LNCAP (cell line): ENCODE results near the gene LAMA5.

Source experiments
- TF ChIP-seq, protein P1 (sequence below): fragments of 450-650 bp; IDR thresholded peaks from 2 replicates; pipeline ENCODE4 v1.5.1; 2017; ENCODE audit warnings: mild to moderate bottlenecking

LAMA5 gene

DNA sequence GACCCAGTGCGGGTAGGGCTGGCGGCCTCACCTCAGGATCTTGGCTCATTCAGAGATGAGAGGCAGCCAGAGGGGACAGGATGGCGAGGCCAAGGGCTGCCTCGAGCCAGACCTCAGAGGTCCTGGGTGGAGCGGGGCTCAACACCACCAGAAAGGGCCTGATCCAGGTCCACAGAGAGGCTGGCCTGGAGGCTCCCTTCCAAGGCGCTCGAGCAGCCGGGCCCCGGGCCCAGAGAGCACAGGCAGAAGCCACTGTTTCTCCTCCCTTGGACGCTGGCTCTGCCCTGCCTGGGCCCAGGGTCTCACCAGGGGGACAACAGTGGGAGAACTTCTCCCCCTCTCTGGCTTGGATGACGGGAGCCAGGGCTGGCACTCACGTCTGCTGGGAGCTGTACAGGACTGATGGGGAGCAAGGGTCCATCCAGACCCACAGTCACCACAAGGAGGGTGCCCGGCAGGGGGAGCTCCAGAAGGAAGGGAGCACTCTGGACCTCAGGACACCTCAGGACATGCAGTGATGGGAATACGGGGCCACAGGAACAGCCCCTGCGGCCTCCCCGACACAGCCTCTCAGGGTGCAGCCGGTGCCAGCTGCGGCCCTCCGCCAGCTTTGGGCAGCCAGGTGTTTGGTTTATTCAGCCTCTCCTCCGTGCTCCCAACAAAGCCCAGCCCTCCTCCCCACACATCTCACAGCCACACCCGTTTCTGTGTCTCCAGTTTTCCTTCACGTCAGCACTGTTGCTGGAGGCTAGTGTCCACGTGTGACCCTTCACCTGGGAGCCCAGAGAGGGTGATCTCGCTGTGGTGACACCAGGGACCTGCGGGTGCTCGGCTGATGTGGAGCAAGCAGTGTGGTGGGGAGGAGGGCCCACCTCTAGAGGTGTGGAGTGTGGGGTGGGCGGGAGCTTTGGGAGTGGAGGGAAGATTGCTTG is 28.5 kb upstream of the LAMA5 start:
- TF ChIP-seq, protein P1, sequence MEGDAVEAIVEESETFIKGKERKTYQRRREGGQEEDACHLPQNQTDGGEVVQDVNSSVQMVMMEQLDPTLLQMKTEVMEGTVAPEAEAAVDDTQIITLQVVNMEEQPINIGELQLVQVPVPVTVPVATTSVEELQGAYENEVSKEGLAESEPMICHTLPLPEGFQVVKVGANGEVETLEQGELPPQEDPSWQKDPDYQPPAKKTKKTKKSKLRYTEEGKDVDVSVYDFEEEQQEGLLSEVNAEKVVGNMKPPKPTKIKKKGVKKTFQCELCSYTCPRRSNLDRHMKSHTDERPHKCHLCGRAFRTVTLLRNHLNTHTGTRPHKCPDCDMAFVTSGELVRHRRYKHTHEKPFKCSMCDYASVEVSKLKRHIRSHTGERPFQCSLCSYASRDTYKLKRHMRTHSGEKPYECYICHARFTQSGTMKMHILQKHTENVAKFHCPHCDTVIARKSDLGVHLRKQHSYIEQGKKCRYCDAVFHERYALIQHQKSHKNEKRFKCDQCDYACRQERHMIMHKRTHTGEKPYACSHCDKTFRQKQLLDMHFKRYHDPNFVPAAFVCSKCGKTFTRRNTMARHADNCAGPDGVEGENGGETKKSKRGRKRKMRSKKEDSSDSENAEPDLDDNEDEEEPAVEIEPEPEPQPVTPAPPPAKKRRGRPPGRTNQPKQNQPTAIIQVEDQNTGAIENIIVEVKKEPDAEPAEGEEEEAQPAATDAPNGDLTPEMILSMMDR, result no peak

DNA sequence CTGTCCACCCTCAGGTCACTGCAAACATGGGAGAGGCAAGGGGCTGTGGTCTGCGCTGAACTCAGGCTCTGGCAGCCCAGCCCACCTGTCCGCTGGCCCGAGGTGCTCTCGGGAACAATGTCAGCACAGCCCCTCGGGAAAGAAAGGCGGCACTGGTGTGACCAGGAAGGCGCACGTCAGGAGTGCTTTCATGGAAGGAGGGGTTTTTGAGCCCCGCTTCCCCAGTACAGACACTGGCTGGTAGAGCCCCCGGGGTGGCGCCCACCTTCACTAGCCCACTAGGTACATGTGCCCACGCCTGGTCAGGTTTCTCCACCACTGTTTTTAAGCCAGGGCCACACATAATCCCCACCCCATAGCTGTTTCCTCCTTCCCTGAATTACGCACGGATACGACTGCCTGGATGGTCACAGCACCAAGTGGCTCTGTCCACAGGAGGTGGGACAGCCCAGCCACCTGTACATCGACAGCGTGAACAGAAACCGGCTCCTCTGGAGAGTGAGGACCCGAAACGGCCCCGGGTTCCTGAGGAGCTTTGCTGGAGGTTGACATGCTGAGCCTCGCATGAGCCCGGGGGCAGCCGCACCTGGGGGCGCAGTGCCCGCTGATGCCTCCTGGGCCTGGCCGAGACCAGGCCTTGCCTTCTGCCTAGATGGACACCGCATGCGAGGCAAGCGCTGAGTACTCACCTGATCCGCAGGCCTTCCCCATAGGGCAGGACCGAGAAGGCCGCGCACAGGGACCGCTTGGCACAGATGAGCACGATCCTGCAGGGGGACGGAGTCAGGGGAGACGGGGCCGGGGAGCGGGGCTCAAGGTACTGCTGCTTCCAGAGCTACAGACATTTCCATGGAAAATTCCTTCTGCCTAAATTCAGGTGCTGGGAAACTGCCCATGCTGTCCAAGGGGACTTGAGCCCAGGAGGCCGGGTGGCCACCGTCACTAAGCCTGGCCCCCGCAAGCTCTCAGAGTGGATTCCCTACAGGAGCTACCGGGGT is 27.4 kb upstream of the LAMA5 start:
- TF ChIP-seq, protein P1, result no peak

DNA sequence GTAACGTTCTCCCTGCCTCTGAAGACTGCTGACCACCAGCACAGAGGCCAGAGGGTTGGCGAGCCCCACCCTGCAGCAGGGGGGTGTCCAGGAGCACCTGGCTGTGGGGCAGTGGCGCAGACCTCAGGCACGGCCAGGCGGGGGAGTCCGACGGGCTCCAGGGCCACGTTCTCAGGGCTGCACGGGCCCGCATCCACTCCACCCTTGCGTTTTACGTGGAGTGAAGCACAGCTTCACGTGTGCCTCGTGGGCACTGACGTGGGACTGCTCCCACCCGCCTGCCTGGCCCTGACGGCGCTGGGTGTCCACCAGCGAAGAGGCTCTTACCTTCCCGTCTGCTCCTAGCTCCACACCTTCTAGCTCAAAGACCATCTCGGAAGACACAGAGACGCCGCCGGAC is 26.7 kb upstream of the LAMA5 start:
- TF ChIP-seq, protein P1, result no peak

DNA sequence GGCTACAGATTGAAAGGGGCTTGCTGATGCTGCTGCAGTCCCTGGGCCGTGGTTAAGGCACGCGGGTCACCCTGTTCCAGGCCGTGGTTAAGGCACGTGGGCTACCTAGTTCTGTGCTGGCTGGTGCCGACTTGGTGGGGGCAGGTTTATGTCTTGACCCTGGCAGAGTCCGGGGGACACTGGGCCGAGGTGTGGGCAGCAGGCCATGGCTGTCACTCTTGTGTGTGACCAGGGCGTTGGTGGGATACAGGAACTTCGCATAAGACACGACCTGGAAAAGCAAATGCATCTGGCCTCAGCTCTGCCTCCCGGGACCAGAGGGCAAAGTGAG is 26.2 kb upstream of the LAMA5 start:
- TF ChIP-seq, protein P1, result no peak

DNA sequence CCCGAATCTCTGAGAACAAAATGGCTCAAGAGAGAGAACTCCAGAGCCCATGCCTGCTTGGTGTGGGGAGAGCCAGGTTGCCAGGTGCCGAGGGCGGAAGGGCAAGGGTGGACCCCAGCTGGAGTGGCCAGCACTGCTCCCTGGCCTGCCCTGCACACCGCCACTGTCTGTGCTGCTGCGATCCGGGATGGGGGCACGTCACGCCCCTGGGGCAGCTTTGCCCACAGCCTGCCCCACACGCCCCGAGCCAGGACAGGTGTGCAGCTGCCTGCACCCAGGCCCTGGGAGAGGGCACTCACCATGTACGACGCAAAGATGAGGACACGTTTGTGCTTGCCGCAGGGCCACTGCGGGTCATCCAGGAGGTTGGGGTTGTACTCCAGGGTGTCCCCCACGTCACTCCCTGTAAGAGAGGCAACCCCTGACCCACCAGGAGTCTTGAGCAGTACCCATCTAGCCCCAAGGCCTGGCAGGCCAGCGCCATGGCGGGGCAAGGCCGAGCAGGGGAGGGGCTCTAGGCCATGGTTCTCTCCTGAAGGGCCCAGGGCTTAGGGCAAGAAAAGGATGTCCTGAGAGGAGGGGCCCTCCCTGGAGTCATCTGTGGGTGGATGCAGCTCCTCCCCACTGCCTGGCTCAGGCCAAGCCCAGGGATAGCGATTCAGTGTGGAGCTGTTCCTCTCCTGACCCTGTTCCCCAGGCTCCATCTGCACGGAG is 25.7 kb upstream of the LAMA5 start:
- TF ChIP-seq, protein P1, result no peak

DNA sequence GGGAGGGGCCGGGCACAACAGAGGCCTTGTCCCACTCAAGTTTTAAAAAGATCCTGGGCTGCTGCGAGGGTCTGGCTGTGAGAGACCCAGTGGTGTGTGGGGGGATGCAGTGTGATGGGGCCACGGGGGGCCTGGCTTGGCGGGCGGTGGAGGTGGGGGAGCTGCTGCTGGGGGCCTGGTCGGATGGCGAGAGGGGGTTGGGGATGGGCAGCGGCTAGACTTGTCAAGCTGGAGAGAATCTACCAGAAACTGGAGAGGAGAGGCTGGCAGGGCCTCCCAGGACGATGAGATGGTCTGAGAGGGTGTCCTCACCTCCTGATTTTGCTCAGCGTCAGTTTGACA is 24.9 kb upstream of the LAMA5 start:
- TF ChIP-seq, protein P1, result no peak
